Heart left ventricle (tissue), 13 donors: ENCODE results near the gene PCCA.

Experiments
- POLR2A ChIP-seq, 2 donors: fragments of 450-650 bp; IDR thresholded peaks; one replicate each; pipeline ENCODE4 v1.6.1; 2017; ENCODE audit warnings: antibody characterized with exemption in 2 of 2, mild to moderate bottlenecking in 2 of 2, moderate library complexity in 2 of 2
- TF ChIP-seq, protein P1 (sequence below), 12 donors: fragments of 200-600 bp; sonication (generic) in 4 of 12; IDR thresholded peaks; one replicate each; pipeline versions ENCODE4 v1.5.0 to v1.8.0; 2018 to 2022; ENCODE audit warnings: antibody characterized with exemption in 12 of 12, mild to moderate bottlenecking in 5 of 12
- donor health status: ischemic (EF 13 %, LVEDD 7.1; RV severe dilation, severe dysfunction).
- donor health status: DM: no; HTN: yes; CAD: no.
- donor health status: DM: no; HTN: no; CAD: no.
- donor health status: ischemic (EF 25% LVEDD 6.9; RV normal size, moderate dysfunction).
- donor health status: ischemic (EF 25% LVEDD 5.7; RV mildly dilated, moderate dysfunction).
- donor health status: ischemic (EF 35%, LVEDD 5.7; RV mildly dilated, moderate dysfunction).
- donor health status: nonischemic (EF 11% LVEDD 7.7; RV severe dilation, severe dysfunction).
- donor health status: DM: yes; HTN: yes; CAD: no.
- donor health status: PGD.
- donor health status: ischemic (EF 29% LVEDD 5.4; RV normal size, mild dysfunction).
- donor health status: nonischemic (EF 23%, LVEDD 6.1; RV moderate dilation, normal function).

DNA sequence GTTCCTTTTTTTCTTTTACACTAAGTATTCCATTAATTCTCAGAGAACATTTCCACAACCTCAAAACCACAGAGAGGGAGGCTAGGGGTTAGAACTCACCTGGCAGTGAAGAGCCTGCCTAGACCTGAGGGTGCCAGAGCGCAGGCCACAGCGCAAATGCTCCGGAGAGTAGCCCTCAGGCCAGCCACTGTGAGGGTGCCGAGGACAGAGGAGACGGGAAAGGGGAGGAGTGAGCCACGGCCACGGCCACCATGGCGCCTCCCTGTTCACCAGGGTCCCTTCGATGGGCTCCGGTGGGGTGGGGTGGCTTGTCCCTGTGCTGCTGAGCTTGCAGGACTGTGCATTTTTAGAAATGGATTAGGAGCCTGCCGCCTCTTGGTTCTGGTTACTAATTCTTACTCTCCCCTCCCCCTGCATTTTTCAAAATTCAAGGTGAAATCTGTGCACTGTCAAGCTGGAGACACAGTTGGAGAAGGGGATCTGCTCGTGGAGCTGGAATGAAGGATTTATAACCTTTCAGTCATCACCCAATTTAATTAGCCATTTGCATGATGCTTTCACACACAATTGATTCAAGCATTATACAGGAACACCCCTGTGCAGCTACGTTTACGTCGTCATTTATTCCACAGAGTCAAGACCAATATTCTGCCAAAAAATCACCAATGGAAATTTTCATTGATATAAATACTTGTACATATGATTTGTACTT, 440.9 kb downstream of the PCCA start:
- TF ChIP-seq, protein P1, sequence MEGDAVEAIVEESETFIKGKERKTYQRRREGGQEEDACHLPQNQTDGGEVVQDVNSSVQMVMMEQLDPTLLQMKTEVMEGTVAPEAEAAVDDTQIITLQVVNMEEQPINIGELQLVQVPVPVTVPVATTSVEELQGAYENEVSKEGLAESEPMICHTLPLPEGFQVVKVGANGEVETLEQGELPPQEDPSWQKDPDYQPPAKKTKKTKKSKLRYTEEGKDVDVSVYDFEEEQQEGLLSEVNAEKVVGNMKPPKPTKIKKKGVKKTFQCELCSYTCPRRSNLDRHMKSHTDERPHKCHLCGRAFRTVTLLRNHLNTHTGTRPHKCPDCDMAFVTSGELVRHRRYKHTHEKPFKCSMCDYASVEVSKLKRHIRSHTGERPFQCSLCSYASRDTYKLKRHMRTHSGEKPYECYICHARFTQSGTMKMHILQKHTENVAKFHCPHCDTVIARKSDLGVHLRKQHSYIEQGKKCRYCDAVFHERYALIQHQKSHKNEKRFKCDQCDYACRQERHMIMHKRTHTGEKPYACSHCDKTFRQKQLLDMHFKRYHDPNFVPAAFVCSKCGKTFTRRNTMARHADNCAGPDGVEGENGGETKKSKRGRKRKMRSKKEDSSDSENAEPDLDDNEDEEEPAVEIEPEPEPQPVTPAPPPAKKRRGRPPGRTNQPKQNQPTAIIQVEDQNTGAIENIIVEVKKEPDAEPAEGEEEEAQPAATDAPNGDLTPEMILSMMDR (IDR thresholded peaks at IDR 0.05): no peak
- no peak for TF ChIP-seq POLR2A (IDR thresholded peaks at IDR 0.05)
